HTERT RPE-1 (cell line): ENCODE measurements around the gene KBTBD13.
"Not testable (repeated sequence)": the region's sequence is repeated elsewhere in the genome, so short reads cannot be mapped to it uniquely, and the experiment has no call there.

ENCODE experiments used
- in situ Hi-C: fragments of 300-500 bp; cut with MboI; formaldehyde crosslinking; loops from 4 replicates; pipeline ENCODE4 v1.14.3; 2020; ENCODE audit warnings: low sequenced_read_pairs

The KBTBD13 gene

DNA sequence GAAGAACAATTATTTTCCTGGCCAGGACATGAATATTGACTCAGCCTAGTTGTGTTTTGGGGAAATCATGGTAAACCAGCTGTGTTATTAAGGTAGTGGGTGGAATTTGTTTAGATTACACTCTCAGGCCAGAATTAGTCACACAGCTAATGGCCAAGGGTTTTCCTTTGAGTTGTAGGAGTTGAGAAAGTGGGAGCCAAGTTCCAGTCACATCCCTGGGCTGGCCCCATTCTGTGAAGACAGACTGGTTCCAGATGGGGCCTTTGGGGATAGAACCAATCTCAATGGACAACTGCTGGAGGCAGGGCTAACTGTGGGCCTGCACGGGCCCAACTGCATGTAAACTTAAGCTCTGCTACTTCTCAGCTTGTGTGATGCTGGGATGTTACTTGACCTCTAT lies 7.4 kb upstream of the KBTBD13 start:
- in situ Hi-C loops: no loop called here

- in situ Hi-C loops: no loop called here
Observed at GRCh38 chr15:65069779-65070546, 6.6 kb upstream of the KBTBD13 start.

DNA sequence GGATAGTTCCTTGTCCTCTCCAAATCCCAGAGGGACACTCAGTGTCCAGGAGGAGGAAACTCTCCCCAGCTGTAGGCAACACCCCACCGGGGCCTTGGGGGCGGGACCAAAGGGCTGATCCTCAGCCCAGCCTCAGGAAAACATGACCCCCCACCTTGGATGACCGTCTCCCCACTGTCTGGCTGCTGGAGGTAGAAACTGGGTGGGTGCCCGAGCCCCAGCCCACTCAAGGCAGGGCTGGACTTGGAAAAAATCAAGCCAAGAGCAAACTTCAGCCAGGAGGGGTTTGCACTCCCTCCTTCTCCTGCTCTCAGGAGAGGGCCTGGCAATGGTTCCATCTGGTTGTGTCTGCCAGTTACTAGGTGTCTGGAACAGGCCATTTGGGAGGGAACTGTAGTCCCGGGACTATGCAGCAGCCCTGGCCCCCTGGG lies 5.2 kb upstream of the KBTBD13 start:
- in situ Hi-C loops: no loop called here

GRCh38 chr15:65072027-65072426 lies 4.5 kb upstream of the KBTBD13 start:
- in situ Hi-C loops: no loop called here

DNA sequence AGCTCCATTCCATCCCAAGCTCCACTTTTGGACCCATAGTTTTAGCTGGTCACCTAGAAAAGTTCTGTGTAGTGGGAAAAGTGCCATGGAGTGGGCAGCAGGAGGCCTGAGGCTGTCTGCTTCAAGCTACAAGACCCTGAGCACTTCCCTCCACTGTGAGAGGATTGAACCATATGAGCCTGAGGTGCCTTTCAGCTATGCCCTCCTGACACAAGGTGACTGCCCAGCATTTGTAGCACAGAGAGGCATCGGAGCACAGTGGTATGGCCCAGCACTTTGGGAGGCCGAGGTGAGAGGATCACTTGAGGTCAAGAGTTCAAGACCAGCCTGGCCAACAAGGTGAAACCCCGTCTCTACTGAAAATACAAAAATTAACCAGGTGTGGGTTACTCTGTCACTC lies 3.9 kb upstream of the KBTBD13 start:
- in situ Hi-C loops: no loop called here

- in situ Hi-C loops: not testable (repeated sequence)
Observed at GRCh38 chr15:65074946-65075345, 1.6 kb upstream of the KBTBD13 start.

DNA sequence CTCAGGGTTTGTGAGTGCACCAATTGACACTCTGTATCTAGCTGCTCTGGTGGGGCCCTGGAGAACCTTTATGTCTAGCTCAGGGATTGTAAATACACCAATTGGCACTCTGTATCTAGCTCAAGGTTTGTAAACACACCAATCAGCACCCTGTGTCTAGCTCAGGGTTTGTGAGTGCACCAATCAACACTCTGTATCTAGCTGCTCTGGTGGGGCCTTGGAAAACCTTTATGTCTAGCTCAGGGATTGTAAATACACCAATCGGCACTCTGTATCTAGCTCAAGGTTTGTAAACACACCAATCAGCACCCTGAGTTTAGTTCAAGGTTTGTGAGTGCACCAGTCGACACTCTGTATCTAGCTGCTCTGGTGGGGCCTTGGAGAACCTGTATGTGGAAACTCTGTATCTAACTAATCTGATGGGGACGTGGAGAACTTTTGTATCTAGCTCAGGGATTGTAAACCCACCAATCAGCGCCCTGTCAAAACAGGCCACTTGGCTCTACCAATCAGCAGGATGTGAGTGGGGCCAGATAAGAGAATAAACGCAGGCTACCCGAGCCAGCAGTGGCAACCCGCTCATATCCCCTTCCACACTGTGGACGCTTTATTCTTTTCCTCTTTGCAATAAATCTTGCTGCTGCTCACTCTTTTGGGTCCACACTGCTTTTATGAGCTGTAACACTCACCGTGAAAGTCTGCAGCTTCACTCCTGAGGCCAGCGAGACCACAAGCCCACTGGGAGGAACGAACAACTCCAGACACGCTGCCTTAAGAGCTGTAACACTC lies 745 bp upstream of the KBTBD13 start:
- in situ Hi-C loops: not testable (repeated sequence)

- in situ Hi-C loops: no loop called here
Observed at GRCh38 chr15:65077291-65077980, 890 bp downstream of the KBTBD13 start.

- in situ Hi-C loops: no loop called here
Observed at GRCh38 chr15:65077981-65078352, 1.4 kb downstream of the KBTBD13 start.

GRCh38 chr15:65079580-65079979 lies 3.0 kb downstream of the KBTBD13 start:
- in situ Hi-C loops: no loop called here

GRCh38 chr15:65081270-65081669 lies 4.7 kb downstream of the KBTBD13 start:
- in situ Hi-C loops: no loop called here

GRCh38 chr15:65081758-65082157 lies 5.2 kb downstream of the KBTBD13 start:
- in situ Hi-C loops: no loop called here

DNA sequence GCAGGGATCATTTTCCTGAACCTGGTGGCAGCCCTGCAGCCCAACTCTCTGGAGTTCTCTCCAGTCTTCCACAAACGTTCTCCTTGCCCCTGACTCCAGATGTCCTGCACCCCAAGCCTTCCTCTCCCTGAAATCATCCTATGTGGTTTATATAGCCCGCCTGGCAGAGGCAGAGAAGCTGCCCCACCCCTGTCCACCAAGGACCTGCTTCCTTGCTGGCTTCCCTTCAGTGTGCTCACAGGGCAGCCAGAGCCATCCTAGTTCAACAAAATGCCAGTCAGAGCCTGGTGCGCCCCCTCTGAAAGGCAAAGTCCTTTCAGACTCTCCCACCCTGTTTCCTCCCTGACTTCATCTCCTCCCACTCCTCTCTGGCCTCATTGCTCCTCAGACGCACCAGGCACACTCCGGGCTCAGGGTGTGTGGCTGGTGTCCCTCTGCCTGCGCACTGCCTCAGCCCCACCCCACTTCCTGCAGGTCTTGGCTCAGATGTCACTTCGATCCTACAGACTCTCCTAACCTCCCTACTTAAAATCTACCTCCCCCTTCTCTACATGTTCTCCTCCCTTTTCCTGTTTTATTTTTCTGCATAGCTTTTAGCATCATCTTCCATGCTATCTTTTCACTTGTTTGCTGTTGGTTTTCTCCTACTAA lies 5.9 kb downstream of the KBTBD13 start:
- in situ Hi-C loops: no loop called here

DNA sequence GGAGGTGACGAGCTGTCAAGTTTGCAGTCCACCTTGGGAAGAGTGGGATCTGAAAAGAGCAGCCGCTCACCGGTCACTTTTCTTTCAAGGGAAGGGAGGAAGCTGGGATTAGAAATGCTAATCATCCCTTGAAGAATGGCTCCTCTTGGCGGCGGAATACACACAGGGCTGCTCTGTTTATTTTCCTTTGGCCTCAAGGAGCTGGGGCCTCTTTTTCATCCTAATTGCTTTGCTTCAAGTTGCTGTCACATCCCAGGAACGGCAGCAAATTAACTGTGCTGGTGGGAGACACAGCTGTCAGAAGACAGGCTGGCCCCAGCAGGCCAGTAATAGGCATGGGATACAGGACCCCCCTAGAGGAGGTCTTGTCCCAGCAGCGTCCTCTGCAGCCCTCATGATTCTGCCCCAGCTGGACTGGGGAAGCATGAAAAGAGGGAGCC lies 6.7 kb downstream of the KBTBD13 start:
- in situ Hi-C loops: no loop called here

GRCh38 chr15:65084500-65085206 lies 8.1 kb downstream of the KBTBD13 start:
- in situ Hi-C loops: no loop called here

GRCh38 chr15:65085207-65085753 lies 8.7 kb downstream of the KBTBD13 start:
- in situ Hi-C loops: no loop called here

DNA sequence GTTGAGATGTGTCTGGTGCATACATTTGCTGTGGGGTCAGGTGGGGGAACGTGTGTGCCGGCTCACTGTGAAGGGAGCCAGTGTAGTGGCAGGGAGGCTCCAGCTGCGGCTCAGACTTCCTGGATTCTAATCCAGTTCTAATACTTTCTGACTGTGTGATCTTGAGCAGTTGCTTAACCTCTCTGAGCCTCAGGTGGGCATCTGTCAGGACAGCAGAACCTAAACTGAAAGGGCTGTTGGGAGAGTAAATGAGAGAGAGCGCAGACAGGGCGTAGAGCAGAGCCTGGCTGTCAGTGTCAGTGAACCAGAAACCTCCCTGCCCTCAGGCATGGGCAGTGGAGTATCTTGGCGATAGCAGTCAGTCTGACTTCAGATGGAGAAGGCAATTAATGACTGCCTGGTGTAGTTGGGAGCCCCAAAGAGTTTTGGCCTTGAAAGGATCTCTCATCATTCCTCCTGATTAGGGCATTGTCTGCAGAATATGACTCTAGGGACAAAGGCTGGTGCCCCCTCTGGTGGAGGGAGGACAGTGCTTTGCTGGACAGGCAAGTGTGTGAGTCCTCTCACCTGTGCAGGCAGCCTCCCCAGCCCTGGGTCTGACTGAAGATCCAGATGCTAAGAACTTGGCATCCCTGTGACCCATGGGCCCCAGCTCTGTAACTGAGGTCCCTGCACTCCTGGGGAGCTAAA lies 9.6 kb downstream of the KBTBD13 start:
- in situ Hi-C loops: no loop called here

- in situ Hi-C loops: no loop called here
Observed at GRCh38 chr15:65086680-65087111, 10.2 kb downstream of the KBTBD13 start.

DNA sequence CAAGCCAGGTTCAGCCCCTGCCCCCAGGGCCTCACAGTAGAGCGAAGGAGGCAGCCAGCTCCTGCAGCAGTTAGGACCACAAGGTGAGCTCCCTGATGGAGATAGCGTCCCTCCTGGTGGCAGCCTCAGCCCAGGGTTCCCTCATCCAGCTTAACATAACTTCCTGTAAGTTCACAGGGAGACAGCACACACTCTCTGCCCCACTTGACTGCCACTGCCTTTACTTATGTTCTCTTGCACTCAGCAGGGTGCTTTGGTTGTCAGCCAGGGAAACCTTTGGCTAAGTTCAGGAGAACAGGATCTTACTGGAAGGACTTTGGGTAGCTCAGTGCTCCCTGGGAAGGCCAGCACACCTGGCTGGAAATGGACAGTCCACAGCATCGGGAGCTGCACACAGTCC lies 10.9 kb downstream of the KBTBD13 start:
- in situ Hi-C loops: no loop called here
